ENCODE data around the gene UIMC1. TPM values are rescaled to one million over a fixed set of nuclear protein-coding genes. Genes with fewer than 3 reads are reported as not detected.

Gene UIMC1
- total and polyA plus RNA-seq, 2 experiments from 2014 or later = 12.6 to 28.2 TPM

DNA sequence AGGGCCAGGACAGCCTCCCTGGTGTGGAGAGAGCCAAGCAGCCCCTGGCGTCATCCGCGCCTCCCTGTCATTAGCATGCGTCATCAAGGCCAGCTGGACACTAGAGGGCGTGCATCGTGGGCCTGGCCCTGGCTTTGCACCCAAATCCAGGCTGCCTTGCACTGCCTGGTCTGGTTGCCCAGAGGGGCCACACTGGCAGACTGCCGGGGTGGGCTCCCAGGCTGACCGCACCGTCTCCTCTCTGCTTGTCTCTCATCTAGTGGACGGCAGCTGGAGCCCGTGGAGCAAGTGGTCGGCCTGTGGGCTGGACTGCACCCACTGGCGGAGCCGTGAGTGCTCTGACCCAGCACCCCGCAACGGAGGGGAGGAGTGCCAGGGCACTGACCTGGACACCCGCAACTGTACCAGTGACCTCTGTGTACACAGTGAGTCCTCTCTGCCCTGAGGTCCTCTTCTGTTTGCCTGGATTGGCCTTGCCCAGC lies 136.4 kb downstream of the UIMC1 start:
- 64% methylated on average over 16 of the region's 17 CpGs for WGBS (ENCODE audit: low lambda C conversion rate, missing lambda C conversion rate)
- Histone ChIP-seq H3K9me2 (replicated peaks; ENCODE audit: insufficient read depth) (no peaks in the 10 kb centered on the region), H3K4me2 (no peak overlapping the region), H3K79me2 (no peaks in the 10 kb centered on the region), H3K27me3 (peaks cover 23% of the 10 kb centered on the region), H3K4me1 (ENCODE audit: insufficient read depth) (no peaks in the 10 kb centered on the region), H4K20me1 (ENCODE audit: insufficient read depth, poor library complexity, severe bottlenecking) (no peaks in the 10 kb centered on the region), H3K36me3 (replicated peaks; ENCODE audit: insufficient read depth, low read depth) (no peaks in the 10 kb centered on the region), H3K4me3 (no peak overlapping the region), H3K9me3 (ENCODE audit: low read depth) (no peaks in the 10 kb centered on the region), H2AFZ (no peak overlapping the region), H3K27ac (no peak overlapping the region)
- TF ChIP-seq, protein P1, sequence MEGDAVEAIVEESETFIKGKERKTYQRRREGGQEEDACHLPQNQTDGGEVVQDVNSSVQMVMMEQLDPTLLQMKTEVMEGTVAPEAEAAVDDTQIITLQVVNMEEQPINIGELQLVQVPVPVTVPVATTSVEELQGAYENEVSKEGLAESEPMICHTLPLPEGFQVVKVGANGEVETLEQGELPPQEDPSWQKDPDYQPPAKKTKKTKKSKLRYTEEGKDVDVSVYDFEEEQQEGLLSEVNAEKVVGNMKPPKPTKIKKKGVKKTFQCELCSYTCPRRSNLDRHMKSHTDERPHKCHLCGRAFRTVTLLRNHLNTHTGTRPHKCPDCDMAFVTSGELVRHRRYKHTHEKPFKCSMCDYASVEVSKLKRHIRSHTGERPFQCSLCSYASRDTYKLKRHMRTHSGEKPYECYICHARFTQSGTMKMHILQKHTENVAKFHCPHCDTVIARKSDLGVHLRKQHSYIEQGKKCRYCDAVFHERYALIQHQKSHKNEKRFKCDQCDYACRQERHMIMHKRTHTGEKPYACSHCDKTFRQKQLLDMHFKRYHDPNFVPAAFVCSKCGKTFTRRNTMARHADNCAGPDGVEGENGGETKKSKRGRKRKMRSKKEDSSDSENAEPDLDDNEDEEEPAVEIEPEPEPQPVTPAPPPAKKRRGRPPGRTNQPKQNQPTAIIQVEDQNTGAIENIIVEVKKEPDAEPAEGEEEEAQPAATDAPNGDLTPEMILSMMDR (IDR thresholded peaks at IDR 0.05; ENCODE audit: poor library complexity) = peak; percentile 33
- no peak for TF ChIP-seq EZH2phosphoT487 (IDR thresholded peaks at IDR 0.05; ENCODE audit: low read depth, severe bottlenecking, unreplicated experiment)
- no peak for TF ChIP-seq EZH2 (IDR thresholded peaks at IDR 0.05; ENCODE audit: borderline replicate concordance)
- DNase-seq (ENCODE audit: low spot score) = peak; percentile 57

DNA sequence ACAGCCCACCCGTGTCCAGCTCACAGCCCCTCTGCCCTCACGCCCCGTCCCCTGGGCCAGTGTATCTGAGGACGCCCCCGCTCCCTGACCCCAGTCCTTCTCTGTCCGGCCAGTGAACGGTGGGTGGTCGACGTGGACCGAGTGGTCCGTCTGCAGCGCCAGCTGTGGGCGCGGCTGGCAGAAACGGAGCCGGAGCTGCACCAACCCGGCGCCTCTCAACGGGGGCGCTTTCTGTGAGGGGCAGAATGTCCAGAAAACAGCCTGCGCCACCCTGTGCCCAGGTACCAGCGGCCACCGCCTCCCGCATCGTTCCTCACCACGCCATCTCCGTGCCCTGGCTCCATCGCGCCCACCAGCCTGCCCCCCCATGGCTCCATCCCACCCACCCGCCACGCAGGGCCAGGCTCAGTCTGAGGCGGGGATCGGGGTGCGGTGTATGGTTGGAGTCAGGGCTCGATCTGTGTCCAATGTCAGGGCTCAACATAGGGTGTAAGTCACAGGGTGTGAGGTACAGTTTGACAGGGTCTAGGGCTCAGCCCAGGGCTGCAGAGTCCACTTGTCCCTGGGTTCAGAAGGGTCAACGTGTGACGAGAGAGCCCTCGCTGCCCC lies 137.0 kb downstream of the UIMC1 start:
- Histone ChIP-seq H3K9me2 (replicated peaks; ENCODE audit: insufficient read depth) (no peaks in the 10 kb centered on the region), H3K4me1 (ENCODE audit: insufficient read depth) (no peaks in the 10 kb centered on the region), H3K27me3 (peaks cover 23% of the 10 kb centered on the region), H3K27ac (no peak overlapping the region), H3K4me3 (no peak overlapping the region), H4K20me1 (ENCODE audit: insufficient read depth, poor library complexity, severe bottlenecking) (no peaks in the 10 kb centered on the region), H2AFZ (no peak overlapping the region), H3K4me2 (no peak overlapping the region), H3K36me3 (replicated peaks; ENCODE audit: insufficient read depth, low read depth) (no peaks in the 10 kb centered on the region), H3K9me3 (ENCODE audit: low read depth) (no peaks in the 10 kb centered on the region), H3K79me2 (no peaks in the 10 kb centered on the region)
- 86% methylated on average over 25 of the region's 38 CpGs for WGBS (ENCODE audit: low lambda C conversion rate, missing lambda C conversion rate)
- DNase-seq (ENCODE audit: low spot score) = no peak
- no peak for TF ChIP-seq EZH2 (IDR thresholded peaks at IDR 0.05; ENCODE audit: borderline replicate concordance)
- no peak for TF ChIP-seq EZH2phosphoT487 (IDR thresholded peaks at IDR 0.05; ENCODE audit: low read depth, severe bottlenecking, unreplicated experiment)
- TF ChIP-seq, protein P1 (IDR thresholded peaks at IDR 0.05; ENCODE audit: poor library complexity) = no peak

DNA sequence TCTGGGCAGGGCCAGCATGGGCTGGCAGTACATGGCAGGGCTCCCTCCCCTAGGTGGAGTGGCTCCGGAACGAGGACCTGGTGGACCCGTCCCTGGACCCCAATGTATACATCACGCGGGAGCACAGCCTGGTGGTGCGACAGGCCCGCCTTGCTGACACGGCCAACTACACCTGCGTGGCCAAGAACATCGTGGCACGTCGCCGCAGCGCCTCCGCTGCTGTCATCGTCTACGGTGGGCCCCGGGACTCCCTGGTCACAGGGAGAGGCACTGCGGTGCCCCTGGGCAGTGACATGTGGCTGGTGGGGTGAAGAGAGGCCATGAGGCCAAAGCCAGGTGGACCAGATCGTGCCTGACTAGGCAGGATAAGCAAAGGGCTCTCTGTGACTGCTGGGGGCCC lies 137.8 kb downstream of the UIMC1 start:
- Histone ChIP-seq H2AFZ (no peak overlapping the region), H3K27ac (no peak overlapping the region), H3K4me1 (ENCODE audit: insufficient read depth) (no peaks in the 10 kb centered on the region), H3K4me3 (no peak overlapping the region), H3K9me3 (ENCODE audit: low read depth) (no peaks in the 10 kb centered on the region), H3K27me3 (peaks cover 28% of the 10 kb centered on the region), H4K20me1 (ENCODE audit: insufficient read depth, poor library complexity, severe bottlenecking) (no peaks in the 10 kb centered on the region), H3K36me3 (replicated peaks; ENCODE audit: insufficient read depth, low read depth) (no peaks in the 10 kb centered on the region), H3K79me2 (no peaks in the 10 kb centered on the region), H3K9me2 (replicated peaks; ENCODE audit: insufficient read depth) (no peaks in the 10 kb centered on the region), H3K4me2 (no peak overlapping the region)
- WGBS (ENCODE audit: low lambda C conversion rate, missing lambda C conversion rate) = 96% methylated on average over 20 of the region's 20 CpGs
- TF ChIP-seq EZH2phosphoT487 (IDR thresholded peaks at IDR 0.05; ENCODE audit: low read depth, severe bottlenecking, unreplicated experiment) (no peak), EZH2 (IDR thresholded peaks at IDR 0.05; ENCODE audit: borderline replicate concordance) (no peak)
- TF ChIP-seq, protein P1 (IDR thresholded peaks at IDR 0.05; ENCODE audit: poor library complexity) = no peak
- DNase-seq (ENCODE audit: low spot score) = no peak
